HepG2 (cell line): ENCODE measurements around the gene ERVMER34-1. TPM values are rescaled to one million over a fixed set of nuclear protein-coding genes. Genes with fewer than 3 reads are reported as not detected.

Source experiments
- CENPT ChIP-seq: sonication (generic); formaldehyde crosslinking; IDR thresholded peaks from 2 replicates; pipeline ENCODE4 v1.8.0; 2022; ENCODE audit warnings: low read depth, mild to moderate bottlenecking, moderate library complexity, missing genetic modification reagents
- ETV6 ChIP-seq: sonication (generic); formaldehyde crosslinking; conservative IDR thresholded peaks from 2 replicates; pipeline ENCODE4 v1.4.0; 2020; ENCODE audit warnings: missing genetic modification reagents
- HMGXB3 ChIP-seq: sonication (generic); formaldehyde crosslinking; IDR thresholded peaks from 2 replicates; pipeline ENCODE4 v1.4.0; 2020; ENCODE audit warnings: missing genetic modification reagents, borderline replicate concordance
- KAT8 ChIP-seq: IDR thresholded peaks from 2 replicates; pipeline ENCODE4 v1.6.1; 2016; ENCODE audit warnings: missing genetic modification reagents, missing compliant biosample characterization
- MAZ ChIP-seq, 2 experiments: sonication (generic) in 1 of 2; formaldehyde crosslinking in 1 of 2; IDR thresholded peaks; 2 replicates each; pipeline versions ENCODE4 v1.5.0 to v1.6.1; 2012 to 2020; ENCODE audit warnings: low read depth in 2 of 2, mild to moderate bottlenecking in 2 of 2, borderline replicate concordance in 1 of 2, improper control_type of control experiment in 1 of 2, low read length in 1 of 2, missing genetic modification reagents in 1 of 2, moderate library complexity in 1 of 2
- SNAPC4 ChIP-seq: sonication (generic); formaldehyde crosslinking; IDR thresholded peaks from 2 replicates; pipeline ENCODE4 v1.4.0; 2020; ENCODE audit warnings: mild to moderate bottlenecking, missing genetic modification reagents
- TRAFD1 ChIP-seq: sonication (generic); formaldehyde crosslinking; IDR thresholded peaks from 2 replicates; pipeline ENCODE4 v1.5.1; 2020; ENCODE audit warnings: missing genetic modification reagents, mild to moderate bottlenecking, borderline replicate concordance
- ZFP36 ChIP-seq: fragments of 150-350 bp; IDR thresholded peaks from 2 replicates; pipeline ENCODE4 v1.6.1; 2018; ENCODE audit warnings: borderline replicate concordance, low read length, low read depth; ENCODE audit not compliant: partially characterized antibody
- ZNF333 ChIP-seq: sonication (generic); formaldehyde crosslinking; IDR thresholded peaks from 2 replicates; pipeline ENCODE4 v1.4.0; 2020; ENCODE audit warnings: mild to moderate bottlenecking, missing genetic modification reagents, borderline replicate concordance
- ZNF501 ChIP-seq: sonication (generic); formaldehyde crosslinking; IDR thresholded peaks from 2 replicates; pipeline ENCODE4 v1.5.1; 2020; ENCODE audit warnings: mild to moderate bottlenecking, moderate library complexity, missing genetic modification reagents
- polyA plus RNA-seq, 8 experiments: library from polyadenylated mRNA; depleted of rRNA in 3 of 8; stranded (reverse) in 7 of 8; unstranded in 1 of 8; fragments of >200 nt; fragmentation: Illumina TruSeq in 4 of 8; extraction: Trizol in 4 of 8; gene quantifications; 2 replicates each; pipeline versions ENCODE4 v1.2.1 to v1.2.3, GENCODE V29; 2011 to 2016; ENCODE audit warnings: low read depth in 4 of 8, missing spikeins in 1 of 8, mixed read lengths in 1 of 8; ENCODE audit not compliant: insufficient read depth in 1 of 8
- total RNA-seq, 5 experiments: library from RNA; depleted of rRNA; stranded (reverse); fragments of >200 nt; fragmentation: Illumina TruSeq; extraction: Trizol; gene quantifications; 2 replicates each; pipeline ENCODE4 v1.2.3, GENCODE V29; 2016; ENCODE audit warnings: low read depth in 1 of 5

ERVMER34-1 gene
- total and polyA plus RNA-seq, 2 of the 13 experiments (the other 11 are each of a cell fraction or from before 2014, with no cell fraction given): 0.04 to 0.35 TPM

GRCh38 chr4:52721968-52722815, 29.0 kb downstream of the ERVMER34-1 start (continued):
- TF ChIP-seq HMGXB3 (no peak), ZNF501 (CRISPR knock-in tag) (no peak; the same call in 1 of the 2 replicates), CENPT (CRISPR knock-in tag) (no peak), ETV6 (CRISPR knock-in tag) (no peak), MAZ (IDR thresholded peaks at IDR 0.05; ENCODE audit: borderline replicate concordance, low read depth, low read length) (no peak), MAZ (CRISPR knock-in tag; IDR thresholded peaks at IDR 0.05; ENCODE audit: low read depth) (no peak), TRAFD1 (CRISPR knock-in tag) (no peak), KAT8 (CRISPR knock-in tag) (peak; percentile 62), ZFP36 (no peak), ZNF333 (CRISPR knock-in tag) (no peak), SNAPC4 (CRISPR knock-in tag) (no peak)
- TF ChIP-seq, all 625 proteins: peak for 82
